AG09309 (cell line): Measurements from ENCODE around the gene FSD1.

Source experiments
- DNase-seq: peaks from one replicate; pipeline ENCODE4 v3.0.0-alpha.2; 2010; ENCODE audit warnings: low read depth
- H3K4me3 ChIP-seq: 2 replicates; pipeline ENCODE4 v1.5.1; 2011; ENCODE audit warnings: mild to moderate bottlenecking, low read depth, low read length, moderate library complexity; ENCODE audit not compliant: control insufficient read depth
- CTCF ChIP-seq: IDR thresholded peaks from 2 replicates; pipeline ENCODE4 v1.5.1; 2011; ENCODE audit warnings: mild to moderate bottlenecking, low read depth, low read length, inconsistent platforms; ENCODE audit not compliant: insufficient read depth, control insufficient read depth; ENCODE audit errors: missing control alignments

FSD1 gene

GRCh38 chr19:4277191-4277696 lies 27.2 kb upstream of the FSD1 start:
- no peak overlapping the region for H3K4me3 ChIP-seq
- no peak for TF ChIP-seq CTCF
- DNase-seq, result no peak

GRCh38 chr19:4278010-4278409 lies 26.4 kb upstream of the FSD1 start:
- no peak for DNase-seq
- no peak overlapping the region for H3K4me3 ChIP-seq
- TF ChIP-seq CTCF, result no peak

GRCh38 chr19:4278419-4279266 lies 25.8 kb upstream of the FSD1 start, which contains the start of gene SHD:
SHD (plus strand) TSS chr19:4279266; CDS start chr19:4280064, 798 bp downstream.
- no peak for TF ChIP-seq CTCF
- no peak for DNase-seq
- H3K4me3 ChIP-seq, result no peak within 1 kb of the TSS

GRCh38 chr19:4279267-4279529 lies 25.2 kb upstream of the FSD1 start:
- TF ChIP-seq CTCF, result no peak
- DNase-seq, result no peak
- H3K4me3 ChIP-seq, result no peak overlapping the region

GRCh38 chr19:4279530-4280422 lies 24.6 kb upstream of the FSD1 start:
- TF ChIP-seq CTCF, result no peak
- H3K4me3 ChIP-seq, result no peak overlapping the region
- DNase-seq, result no peak

GRCh38 chr19:4284176-4284958 lies 20.0 kb upstream of the FSD1 start:
- no peak for DNase-seq
- TF ChIP-seq CTCF, result no peak
- H3K4me3 ChIP-seq, result no peak overlapping the region
